ENCODE measurements around the gene TLR8.
"Not testable (repeated sequence)": the region's sequence is repeated elsewhere in the genome, so short reads cannot be mapped to it uniquely, and the experiment has no call there.

TLR8 gene

DNA sequence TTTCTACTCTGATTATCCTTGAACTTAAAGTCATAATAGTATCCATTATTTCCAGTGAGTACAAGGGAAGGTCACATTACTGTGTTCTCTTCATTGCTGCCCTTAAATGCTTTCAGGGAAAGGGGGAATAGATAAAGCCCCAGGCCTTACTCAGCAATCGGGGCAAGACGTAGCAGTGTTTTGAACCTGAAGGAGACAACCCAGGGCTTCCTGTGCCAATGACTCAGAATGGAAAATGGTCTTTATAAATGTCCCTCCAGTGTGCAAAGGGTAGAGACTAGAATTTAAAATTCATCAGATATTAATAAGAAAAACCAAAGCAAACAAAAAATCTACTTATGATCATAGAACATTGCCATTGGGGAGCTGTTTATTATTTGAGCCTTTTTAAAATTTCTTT lies 23.7 kb downstream of the TLR8 start:
- Histone ChIP-seq H4K20me1 (ENCODE audit: insufficient read depth, low read length) (no peaks in the 10 kb centered on the region), H3K79me2 (ENCODE audit: low read length) (no peaks in the 10 kb centered on the region), H3K27me3 (ENCODE audit: low read depth, low read length) (no peaks in the 10 kb centered on the region), H3K4me3 (ENCODE audit: low read length) (no peak overlapping the region), H2AFZ (ENCODE audit: low read depth, low read length) (no peak overlapping the region), H3K4me1 (ENCODE audit: low read length) (no peaks in the 10 kb centered on the region), H3K27ac (ENCODE audit: low read length) (no peak overlapping the region), H3K9ac (ENCODE audit: low read length) (no peak overlapping the region), H3K4me2 (ENCODE audit: low read length) (no peak overlapping the region), H3K36me3 (replicated peaks; ENCODE audit: low read depth, low read length) (no peaks in the 10 kb centered on the region), H3K9me3 (ENCODE audit: insufficient read depth, low read length) (no peaks in the 10 kb centered on the region)
- no peak for TF ChIP-seq EZH2phosphoT487 (IDR thresholded peaks at IDR 0.05; ENCODE audit: low read depth)
- TF ChIP-seq, protein P1, sequence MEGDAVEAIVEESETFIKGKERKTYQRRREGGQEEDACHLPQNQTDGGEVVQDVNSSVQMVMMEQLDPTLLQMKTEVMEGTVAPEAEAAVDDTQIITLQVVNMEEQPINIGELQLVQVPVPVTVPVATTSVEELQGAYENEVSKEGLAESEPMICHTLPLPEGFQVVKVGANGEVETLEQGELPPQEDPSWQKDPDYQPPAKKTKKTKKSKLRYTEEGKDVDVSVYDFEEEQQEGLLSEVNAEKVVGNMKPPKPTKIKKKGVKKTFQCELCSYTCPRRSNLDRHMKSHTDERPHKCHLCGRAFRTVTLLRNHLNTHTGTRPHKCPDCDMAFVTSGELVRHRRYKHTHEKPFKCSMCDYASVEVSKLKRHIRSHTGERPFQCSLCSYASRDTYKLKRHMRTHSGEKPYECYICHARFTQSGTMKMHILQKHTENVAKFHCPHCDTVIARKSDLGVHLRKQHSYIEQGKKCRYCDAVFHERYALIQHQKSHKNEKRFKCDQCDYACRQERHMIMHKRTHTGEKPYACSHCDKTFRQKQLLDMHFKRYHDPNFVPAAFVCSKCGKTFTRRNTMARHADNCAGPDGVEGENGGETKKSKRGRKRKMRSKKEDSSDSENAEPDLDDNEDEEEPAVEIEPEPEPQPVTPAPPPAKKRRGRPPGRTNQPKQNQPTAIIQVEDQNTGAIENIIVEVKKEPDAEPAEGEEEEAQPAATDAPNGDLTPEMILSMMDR (IDR thresholded peaks at IDR 0.05; ENCODE audit: low read depth, low read length), result no peak

DNA sequence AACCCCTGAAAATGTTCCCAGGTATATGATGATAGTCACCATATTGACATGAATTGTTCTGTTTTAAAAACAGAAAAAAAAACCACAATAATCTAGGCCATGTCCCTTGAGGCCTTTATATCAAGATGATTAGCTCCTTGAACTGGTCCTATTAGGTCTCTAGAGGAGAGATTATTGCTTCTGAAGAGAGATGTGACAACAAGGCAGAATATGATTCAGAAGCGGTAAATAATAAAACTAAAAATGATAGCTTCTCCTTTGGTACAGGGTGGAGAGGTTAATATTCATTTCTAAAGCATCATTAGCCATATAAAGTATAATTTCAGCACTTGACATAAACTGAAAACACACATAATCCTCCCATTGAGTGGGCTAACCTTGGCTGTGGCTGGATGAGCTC lies 25.8 kb downstream of the TLR8 start:
- Histone ChIP-seq H4K20me1 (ENCODE audit: insufficient read depth, low read length) (no peaks in the 10 kb centered on the region), H3K9ac (ENCODE audit: low read length) (no peak overlapping the region), H3K4me2 (ENCODE audit: low read length) (no peak overlapping the region), H3K4me1 (ENCODE audit: low read length) (no peaks in the 10 kb centered on the region), H3K9me3 (ENCODE audit: insufficient read depth, low read length) (no peaks in the 10 kb centered on the region; the same call in 1 of the 2 replicates), H3K36me3 (replicated peaks; ENCODE audit: low read depth, low read length) (no peaks in the 10 kb centered on the region), H3K27ac (ENCODE audit: low read length) (no peak overlapping the region), H3K4me3 (ENCODE audit: low read length) (no peak overlapping the region), H3K27me3 (ENCODE audit: low read depth, low read length) (no peaks in the 10 kb centered on the region), H3K79me2 (ENCODE audit: low read length) (no peaks in the 10 kb centered on the region), H2AFZ (ENCODE audit: low read depth, low read length) (no peak overlapping the region)
- no peak for TF ChIP-seq EZH2phosphoT487 (IDR thresholded peaks at IDR 0.05; ENCODE audit: low read depth)
- TF ChIP-seq, protein P1 (IDR thresholded peaks at IDR 0.05; ENCODE audit: low read depth, low read length), result no peak

DNA sequence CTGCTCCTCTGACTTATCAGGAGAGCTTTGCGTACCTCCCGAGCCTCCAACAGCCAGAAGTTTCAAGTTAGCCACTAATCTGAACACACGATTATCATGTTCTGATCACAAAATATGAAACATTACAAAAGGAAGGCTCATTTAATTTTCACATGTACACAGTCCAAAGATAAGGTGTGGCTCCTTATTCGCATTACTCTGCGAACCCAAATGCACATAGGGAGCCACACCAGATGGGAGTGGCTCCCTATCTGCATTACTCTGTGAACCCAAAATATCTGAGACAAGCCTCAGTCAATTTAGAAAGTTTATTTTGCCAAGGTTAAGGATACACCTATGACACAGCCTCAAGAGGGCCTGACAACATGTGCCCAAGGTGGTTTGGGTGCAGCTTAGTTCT lies 28.4 kb downstream of the TLR8 start:
- Histone ChIP-seq H3K79me2 (ENCODE audit: low read length) (no peaks in the 10 kb centered on the region), H3K9me3 (ENCODE audit: insufficient read depth, low read length) (no peaks in the 10 kb centered on the region; the same call in 1 of the 2 replicates)
- TF ChIP-seq EZH2phosphoT487 (IDR thresholded peaks at IDR 0.05; ENCODE audit: low read depth), result no peak
- TF ChIP-seq, protein P1 (IDR thresholded peaks at IDR 0.05; ENCODE audit: low read depth, low read length), result no peak

DNA sequence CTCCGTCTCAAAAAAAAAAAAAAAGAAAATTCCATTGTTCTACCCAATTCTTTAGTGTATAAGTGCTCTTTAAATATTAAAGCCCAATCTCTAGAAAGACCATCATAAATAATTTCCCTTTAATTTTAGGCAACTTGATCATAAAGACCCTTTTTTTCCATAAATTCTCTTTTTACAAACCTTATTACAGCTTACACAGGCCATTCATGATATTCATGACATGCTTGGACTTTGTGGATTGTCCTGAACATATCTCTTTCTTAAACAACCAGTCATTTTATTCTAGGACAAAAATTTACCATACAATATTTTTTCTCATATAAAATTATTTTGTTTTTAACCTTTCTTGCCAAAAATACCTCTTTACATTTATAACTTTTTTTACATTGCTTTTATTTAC lies 30.5 kb downstream of the TLR8 start:
- H2AFZ ChIP-seq (ENCODE audit: low read depth, low read length), result no peak overlapping the region
- H3K4me2 ChIP-seq (ENCODE audit: low read length), result no peak overlapping the region
- no peak overlapping the region for H3K27ac ChIP-seq (ENCODE audit: low read length)
- no peaks in the 10 kb centered on the region for H4K20me1 ChIP-seq (ENCODE audit: insufficient read depth, low read length)
- H3K79me2 ChIP-seq (ENCODE audit: low read length), result no peaks in the 10 kb centered on the region
- no peaks in the 10 kb centered on the region for H3K4me1 ChIP-seq (ENCODE audit: low read length)
- no peaks in the 10 kb centered on the region; the same call in 1 of the 2 replicates for H3K9me3 ChIP-seq (ENCODE audit: insufficient read depth, low read length)
- no peaks in the 10 kb centered on the region for H3K36me3 ChIP-seq (replicated peaks; ENCODE audit: low read depth, low read length)
- H3K9ac ChIP-seq (ENCODE audit: low read length), result no peak overlapping the region
- H3K27me3 ChIP-seq (ENCODE audit: low read depth, low read length), result no peaks in the 10 kb centered on the region
- H3K4me3 ChIP-seq (ENCODE audit: low read length), result no peak overlapping the region
- TF ChIP-seq, protein P1 (IDR thresholded peaks at IDR 0.05; ENCODE audit: low read depth, low read length), result no peak
- no peak for TF ChIP-seq EZH2phosphoT487 (IDR thresholded peaks at IDR 0.05; ENCODE audit: low read depth)

More for the DNA sequence above, 28.4 kb downstream of the TLR8 start:
- H3K4me1 ChIP-seq (ENCODE audit: low read length), result no peaks in the 10 kb centered on the region
- H3K27me3 ChIP-seq (ENCODE audit: low read depth, low read length), result no peaks in the 10 kb centered on the region
- H4K20me1 ChIP-seq (ENCODE audit: insufficient read depth, low read length), result no peaks in the 10 kb centered on the region
- no peak overlapping the region for H2AFZ ChIP-seq (ENCODE audit: low read depth, low read length)
- H3K27ac ChIP-seq (ENCODE audit: low read length), result no peak overlapping the region
- H3K9ac ChIP-seq (ENCODE audit: low read length), result no peak overlapping the region
- H3K4me2 ChIP-seq (ENCODE audit: low read length), result no peak overlapping the region
- no peak overlapping the region for H3K4me3 ChIP-seq (ENCODE audit: low read length)
- H3K36me3 ChIP-seq (replicated peaks; ENCODE audit: low read depth, low read length), result no peaks in the 10 kb centered on the region

DNA sequence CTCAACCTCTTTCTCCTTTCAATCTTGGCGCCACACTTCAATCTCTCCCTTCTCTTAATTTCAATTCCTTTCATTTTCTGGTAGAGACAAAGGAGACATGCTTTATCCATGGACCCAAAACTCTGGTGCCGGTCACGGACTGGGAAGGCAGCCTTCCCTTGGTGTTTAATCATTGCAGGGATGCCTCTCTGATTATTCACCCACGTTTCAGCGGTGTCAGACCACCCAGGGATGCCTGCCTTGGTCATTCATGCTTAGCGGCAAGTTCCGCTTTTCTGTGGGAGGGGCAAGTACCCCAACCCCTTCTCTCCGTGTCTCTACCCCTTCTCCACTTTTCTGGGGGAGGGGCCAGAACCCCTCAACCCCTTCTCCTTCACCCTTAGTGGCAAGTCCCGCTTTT lies 34.1 kb downstream of the TLR8 start:
- not testable (repeated sequence) for H3K27ac ChIP-seq (ENCODE audit: low read length)

DNA sequence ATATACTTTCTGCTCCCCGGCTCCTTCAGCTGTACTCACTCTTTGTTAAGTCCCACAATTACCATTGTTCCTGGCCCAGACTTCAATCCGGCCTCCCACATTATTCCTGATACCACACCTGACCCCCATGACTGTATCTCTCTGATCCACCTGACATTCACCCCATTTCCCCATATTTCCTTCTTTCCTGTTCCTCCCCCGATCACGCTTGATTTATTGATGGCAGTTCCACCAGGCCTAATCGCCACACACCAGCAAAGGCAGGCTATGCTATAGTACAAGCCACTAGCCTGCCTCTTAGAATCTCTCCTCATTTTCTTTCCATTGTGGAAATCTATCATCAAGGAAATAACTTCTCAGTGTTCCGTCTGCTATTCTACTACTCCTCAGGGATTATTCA lies 37.2 kb downstream of the TLR8 start:
- not testable (repeated sequence) for H3K36me3 ChIP-seq (replicated peaks; ENCODE audit: low read depth, low read length); H2AFZ ChIP-seq (ENCODE audit: low read depth, low read length); H4K20me1 ChIP-seq (ENCODE audit: insufficient read depth, low read length); H3K4me2 ChIP-seq (ENCODE audit: low read length); H3K9me3 ChIP-seq (ENCODE audit: insufficient read depth, low read length); H3K27ac ChIP-seq (ENCODE audit: low read length); H3K27me3 ChIP-seq (ENCODE audit: low read depth, low read length); H3K9ac ChIP-seq (ENCODE audit: low read length); H3K4me3 ChIP-seq (ENCODE audit: low read length)
- Histone ChIP-seq H3K4me1 (ENCODE audit: low read length) (peaks cover 20% of the 10 kb centered on the region), H3K79me2 (ENCODE audit: low read length) (peaks cover 17% of the 10 kb centered on the region)

More for the DNA sequence above, 34.1 kb downstream of the TLR8 start:
- H2AFZ ChIP-seq (ENCODE audit: low read depth, low read length); H3K9ac ChIP-seq (ENCODE audit: low read length); H3K4me1 ChIP-seq (ENCODE audit: low read length); H3K9me3 ChIP-seq (ENCODE audit: insufficient read depth, low read length); H3K4me2 ChIP-seq (ENCODE audit: low read length); H3K4me3 ChIP-seq (ENCODE audit: low read length); H3K79me2 ChIP-seq (ENCODE audit: low read length); H4K20me1 ChIP-seq (ENCODE audit: insufficient read depth, low read length); H3K36me3 ChIP-seq (replicated peaks; ENCODE audit: low read depth, low read length); H3K27me3 ChIP-seq (ENCODE audit: low read depth, low read length): not testable (repeated sequence)

Data from OCI-LY3 (cell line).